HG02981 (cell line): ENCODE results near the gene SCN8A.

Source experiments
- ATAC-seq: cut with Tn5 transposase; IDR thresholded peaks from one replicate; pipeline ENCODE4 v1.9.1; 2021; ENCODE audit warnings: mild to moderate bottlenecking, moderate library complexity; ENCODE audit not compliant: unreplicated experiment

Gene SCN8A

GRCh38 chr12:51702587-51702986 is 111.6 kb downstream of the SCN8A start:
- no peak for ATAC-seq

DNA sequence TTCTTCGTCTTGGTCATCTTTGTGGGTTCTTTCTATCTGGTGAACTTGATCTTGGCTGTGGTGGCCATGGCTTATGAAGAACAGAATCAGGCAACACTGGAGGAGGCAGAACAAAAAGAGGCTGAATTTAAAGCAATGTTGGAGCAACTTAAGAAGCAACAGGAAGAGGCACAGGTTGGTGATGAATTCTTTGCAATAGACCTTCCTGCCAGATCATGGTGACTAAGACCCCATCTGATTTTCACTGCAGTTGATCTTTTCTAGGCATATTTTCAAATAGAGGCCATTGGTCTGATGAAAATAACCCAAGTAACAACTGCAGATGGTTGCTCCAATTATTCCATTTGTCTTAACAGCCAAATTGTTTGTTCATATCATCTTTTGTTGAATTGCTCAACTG is 114.4 kb downstream of the SCN8A start:
- no peak for ATAC-seq

- ATAC-seq, result no peak
Measured at GRCh38 chr12:51706206-51706605, 115.2 kb downstream of the SCN8A start.

DNA sequence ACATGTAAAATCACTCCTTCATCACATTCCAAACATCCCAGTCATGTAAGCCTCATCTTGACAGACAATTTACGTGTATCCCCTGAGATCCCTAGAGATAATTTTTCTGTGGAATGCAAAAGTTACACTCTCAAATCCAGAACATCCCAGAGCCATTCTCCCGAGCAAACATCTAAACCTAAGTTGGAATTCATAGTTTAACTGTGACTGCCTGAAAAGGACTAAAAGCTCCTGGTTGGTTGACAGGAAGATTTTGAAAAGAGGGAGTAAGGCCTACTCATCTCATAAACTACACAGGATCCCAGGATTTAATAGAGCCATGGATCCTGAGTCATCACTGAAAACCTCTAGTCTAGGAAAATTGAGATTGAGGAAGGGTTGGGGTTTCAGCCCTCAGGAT is 123.6 kb downstream of the SCN8A start:
- no peak for ATAC-seq

GRCh38 chr12:51717326-51717925 is 126.4 kb downstream of the SCN8A start:
- ATAC-seq, result no peak

GRCh38 chr12:51721282-51721940 is 130.4 kb downstream of the SCN8A start:
- ATAC-seq, result no peak

DNA sequence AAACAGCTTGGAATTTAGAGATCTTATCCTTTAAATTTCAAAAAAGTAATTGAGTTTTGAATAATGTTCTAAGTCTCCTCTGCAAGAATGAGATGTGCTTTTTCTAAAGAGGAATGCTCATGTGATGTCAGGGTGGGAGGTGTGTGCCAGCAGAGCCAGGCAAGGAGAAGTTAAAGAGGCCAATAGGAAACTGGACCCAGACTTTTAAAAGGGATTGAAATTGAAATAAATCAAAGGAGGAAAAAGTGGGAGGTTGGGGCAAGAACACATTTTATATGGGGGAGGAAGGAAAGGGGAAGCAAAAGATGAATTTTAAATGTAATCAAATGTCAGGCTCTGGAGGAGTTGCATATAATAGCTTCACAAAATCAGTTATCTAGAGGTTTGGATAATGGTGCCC is 131.4 kb downstream of the SCN8A start:
- no peak for ATAC-seq

DNA sequence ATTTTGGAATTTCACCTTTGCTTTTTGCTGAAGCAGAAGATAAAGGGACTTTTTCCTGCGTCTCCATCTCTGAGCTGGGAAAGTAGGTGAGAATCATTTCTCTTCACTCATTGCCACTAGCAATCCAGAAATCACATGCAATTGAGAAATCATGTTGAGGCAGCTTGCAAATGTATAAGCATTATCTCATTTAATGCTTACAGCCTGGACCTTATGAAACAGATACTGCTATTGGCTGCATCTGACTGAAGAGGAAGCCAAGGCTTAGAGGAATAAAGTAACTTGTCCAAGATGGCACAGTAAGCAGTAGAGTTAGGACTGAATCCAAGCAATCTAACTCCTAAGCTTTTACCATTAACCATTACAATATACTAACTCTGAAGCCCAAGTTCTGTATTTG is 135.1 kb downstream of the SCN8A start:
- ATAC-seq, result no peak

DNA sequence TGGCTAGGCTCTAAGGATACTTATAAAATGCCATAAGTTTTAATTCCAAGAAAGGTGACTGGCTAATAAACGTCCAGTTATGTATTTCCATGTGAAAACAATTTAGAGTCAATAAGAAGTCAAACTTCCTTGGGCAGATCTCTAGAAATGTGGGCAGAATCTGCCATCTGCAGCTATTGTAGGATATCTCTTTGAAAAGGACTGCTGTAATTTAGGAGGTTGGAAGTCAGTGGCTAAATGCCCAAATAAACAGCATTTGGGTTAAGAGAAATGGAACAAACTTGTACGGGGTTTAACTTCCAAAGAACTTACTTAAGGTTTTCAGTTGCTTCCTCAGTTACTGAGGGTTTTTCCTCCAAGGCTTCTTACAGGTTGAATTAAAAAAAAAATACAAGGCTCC is 135.9 kb downstream of the SCN8A start:
- no peak for ATAC-seq

DNA sequence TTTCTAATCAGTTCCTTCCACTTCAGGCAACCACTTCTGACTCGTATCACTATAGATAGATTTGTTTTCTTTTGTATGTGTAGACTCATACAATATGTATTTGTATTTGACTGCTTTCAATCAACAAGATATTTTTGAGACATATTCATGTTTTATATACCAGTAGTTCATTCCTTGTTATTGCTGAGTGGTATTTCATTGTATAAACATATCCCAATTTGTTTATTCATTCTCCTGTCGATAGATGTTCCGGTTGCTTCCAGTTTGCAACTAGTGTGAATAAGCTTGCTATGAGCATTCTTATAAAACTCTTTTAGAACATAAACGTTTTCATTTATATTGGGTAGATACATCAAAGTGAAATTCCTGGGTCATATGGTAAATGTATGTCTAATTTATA is 138.3 kb downstream of the SCN8A start:
- ATAC-seq, result no peak

DNA sequence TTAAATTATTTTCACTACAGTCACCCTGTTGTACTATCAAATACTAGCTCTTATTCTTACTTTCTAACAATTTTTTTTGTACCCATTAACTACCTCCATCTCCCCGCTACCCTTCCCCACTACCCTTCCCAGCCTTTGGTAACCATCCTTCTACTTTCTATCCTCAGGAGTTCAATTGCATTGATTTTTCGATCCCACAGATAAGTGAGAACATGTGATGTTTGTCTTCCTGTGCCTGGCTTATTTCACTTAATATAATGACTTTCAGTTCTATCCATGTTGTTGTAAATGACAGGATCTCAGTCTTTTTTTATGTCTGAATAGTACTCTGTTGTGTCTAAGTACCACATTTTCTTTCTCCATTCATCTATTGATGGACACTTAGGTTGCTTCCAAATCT is 139.7 kb downstream of the SCN8A start:
- ATAC-seq, result no peak

DNA sequence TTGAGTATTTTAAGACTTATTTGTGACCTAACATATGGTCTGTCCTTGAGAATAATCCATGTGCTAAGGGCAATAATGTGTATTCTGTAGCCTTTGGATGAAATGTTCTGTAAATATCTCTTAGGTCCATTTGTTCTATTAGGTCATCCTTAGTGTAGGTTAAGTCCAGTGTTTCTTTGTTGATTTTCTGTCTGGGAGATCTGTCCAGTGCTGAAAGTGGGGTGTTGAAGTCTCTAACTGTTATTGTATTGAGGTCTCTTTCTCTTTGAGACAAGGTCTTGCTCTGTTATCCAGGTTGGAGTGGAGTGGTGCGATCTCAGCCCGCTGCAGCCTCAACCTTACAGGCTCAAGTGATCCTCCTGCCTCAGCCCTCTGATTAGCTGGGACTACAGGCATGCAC is 149.5 kb downstream of the SCN8A start:
- ATAC-seq, result no peak

DNA sequence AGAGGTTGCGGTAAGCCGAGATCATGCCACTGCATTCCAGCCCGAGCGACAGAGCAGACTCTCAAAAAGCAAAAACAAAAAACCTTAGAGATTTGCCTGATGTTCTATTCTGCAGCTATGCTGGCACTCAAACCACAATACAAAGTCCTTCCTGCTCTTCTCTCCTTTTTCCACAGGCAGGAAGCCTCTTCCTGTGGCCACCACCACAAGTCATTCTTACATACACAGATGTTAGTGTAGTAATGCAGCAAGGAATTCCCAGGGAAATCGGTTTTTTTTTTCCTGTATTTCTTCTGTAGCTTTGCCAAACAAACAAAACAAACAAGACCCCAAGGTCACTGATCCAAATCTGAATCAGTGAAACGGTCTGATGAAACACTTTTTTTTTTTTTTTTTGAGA is 153.2 kb downstream of the SCN8A start:
- ATAC-seq, result no peak

GRCh38 chr12:51744957-51745356 is 153.9 kb downstream of the SCN8A start:
- no peak for ATAC-seq

- no peak for ATAC-seq
Measured at GRCh38 chr12:51746416-51746815, 155.4 kb downstream of the SCN8A start.

DNA sequence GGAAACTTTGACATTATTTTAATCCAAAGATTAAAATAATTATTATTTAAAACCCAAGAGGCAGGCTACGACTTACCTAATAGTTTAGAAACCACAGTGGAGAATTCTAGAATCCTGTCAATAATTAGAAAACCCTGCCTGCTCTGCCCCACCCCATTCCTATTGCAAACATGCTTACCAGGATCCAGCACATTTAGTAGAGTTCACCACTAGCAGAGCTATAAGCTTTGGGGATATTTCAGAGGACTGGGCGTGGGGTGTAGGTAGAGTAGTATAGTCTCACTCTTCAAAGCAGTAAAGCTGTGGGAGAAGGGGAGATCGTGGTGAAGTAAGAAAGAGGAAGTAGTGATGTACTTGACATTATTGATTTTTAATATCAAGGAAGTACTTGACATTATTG is 157.2 kb downstream of the SCN8A start:
- ATAC-seq, result no peak

- no peak for ATAC-seq
Measured at GRCh38 chr12:51749206-51749985, 158.4 kb downstream of the SCN8A start.

DNA sequence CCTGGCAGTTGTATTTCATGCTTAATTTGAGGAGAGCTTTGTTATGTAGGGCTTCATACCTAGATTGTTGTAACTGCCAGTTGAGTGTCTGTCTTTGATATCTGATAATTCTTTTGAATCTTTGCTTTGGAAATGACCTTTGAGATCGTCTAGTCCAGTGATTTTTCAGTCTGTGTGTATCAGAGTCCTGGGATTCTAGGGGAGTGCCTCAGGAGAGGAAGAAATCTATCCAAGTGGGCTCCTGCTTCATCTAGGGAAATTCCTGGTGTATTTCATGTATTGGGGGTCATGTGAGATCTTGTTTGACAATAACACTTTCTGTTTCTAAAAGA is 158.9 kb downstream of the SCN8A start:
- ATAC-seq, result no peak

DNA sequence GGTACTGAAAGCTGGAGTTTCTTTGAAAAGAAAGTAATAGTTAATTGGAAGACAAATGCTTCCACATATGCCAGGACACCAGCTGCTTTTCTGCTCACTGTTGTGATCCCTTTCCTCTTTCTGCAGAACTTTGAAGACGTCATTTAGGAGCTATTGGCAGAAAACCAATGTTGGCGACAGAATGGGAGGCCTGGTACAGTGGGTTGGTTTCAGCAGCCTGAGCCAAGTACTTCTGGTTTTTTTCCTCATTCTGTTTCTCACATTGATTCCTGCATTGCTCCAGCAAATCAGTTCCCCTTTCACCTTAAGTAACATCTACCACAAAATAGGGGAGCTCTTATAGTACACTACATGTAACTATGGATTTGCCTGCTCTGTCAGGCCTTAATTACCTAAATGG is 160.6 kb downstream of the SCN8A start:
- no peak for ATAC-seq

DNA sequence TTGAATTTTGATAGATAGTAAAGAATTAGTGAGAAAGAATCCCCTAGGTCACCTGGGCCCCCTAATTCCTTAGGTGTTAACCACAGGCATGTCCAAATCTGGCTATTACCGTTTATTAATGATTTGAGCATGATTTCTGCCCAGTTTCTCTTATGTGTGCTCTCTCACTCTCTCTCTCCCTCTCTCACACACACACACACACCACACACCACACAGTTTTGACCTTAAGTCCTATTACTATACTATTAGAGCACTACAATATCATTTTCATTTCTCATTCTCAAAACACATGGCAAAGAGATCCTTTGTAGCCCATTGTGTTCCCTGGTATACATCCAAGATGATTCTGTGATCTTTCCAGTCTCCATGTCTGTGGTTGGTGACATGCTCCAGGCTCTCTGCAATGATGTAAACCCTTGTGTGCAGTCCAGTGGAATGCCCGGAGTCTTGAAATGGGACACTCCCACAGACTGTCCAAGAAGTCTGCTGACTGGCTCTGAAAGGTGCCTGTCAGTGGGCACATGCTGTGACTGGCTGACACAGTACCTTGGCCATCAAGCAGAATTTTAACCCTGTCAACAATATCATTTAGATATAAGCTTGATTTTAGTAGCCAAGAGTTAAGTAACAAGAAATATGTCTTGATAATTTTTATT is 161.3 kb downstream of the SCN8A start:
- no peak for ATAC-seq

DNA sequence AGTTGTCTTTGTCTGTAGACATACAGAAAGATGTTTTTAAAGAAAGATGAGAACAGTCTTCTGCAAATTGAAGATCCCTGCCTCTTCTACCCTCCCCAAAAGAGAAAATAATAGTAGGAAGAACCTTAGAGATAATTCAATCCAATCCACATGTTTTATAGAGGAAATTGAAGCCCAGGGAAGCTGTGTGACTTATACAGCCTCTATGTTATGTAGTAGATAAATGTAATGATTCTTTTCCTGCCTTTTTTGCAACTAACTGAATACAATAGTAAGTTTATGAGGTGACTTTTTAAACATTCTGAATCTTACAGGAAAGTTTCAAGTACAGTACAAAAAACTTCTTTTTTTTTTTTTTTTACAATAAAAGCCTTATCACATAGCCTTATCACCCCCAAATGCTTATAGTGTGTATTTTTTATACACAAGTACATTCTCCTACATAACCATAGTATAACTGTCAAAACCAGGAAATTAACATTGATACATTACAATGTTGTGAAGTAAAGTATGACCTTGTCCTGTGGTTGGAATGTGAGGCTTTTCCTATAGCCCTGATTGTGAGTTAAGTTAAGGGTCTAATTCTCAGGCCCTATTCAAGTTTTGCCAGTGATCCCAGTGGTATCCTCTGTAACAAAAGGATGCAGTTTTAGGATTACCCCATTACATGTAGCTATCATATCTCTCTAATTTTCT is 163.1 kb downstream of the SCN8A start:
- ATAC-seq, result no peak
